DND-41 (cell line): Measurements from ENCODE around the gene DACT3.

Source experiments
- ATAC-seq: fragments of 200-7000 bp; cut with Tn5 transposase; 3 replicates; pipeline ENCODE4 v1.9.1; 2021; ENCODE audit warnings: low read depth; ENCODE audit not compliant: insufficient read depth
- DNase-seq: peaks from one replicate; pipeline ENCODE4 v3.0.0-alpha.2; 2020
- H2AFZ ChIP-seq: 2 replicates; pipeline ENCODE4 v1.6.0; 2012; ENCODE audit warnings: low read depth, low read length
- H3K27ac ChIP-seq: 2 replicates; pipeline ENCODE4 v1.5.1; 2012; ENCODE audit warnings: low read length, inconsistent platforms
- H3K27me3 ChIP-seq: fragments of 200-600 bp; sonication (generic); 2 replicates; pipeline ENCODE4 v1.6.0; 2012; ENCODE audit warnings: low read length, mild to moderate bottlenecking, inconsistent platforms; ENCODE audit not compliant: insufficient read depth, poor library complexity
- H3K36me3 ChIP-seq: 2 replicates; pipeline ENCODE4 v1.5.1; 2012; ENCODE audit warnings: low read length, inconsistent platforms; ENCODE audit not compliant: insufficient read depth
- H3K4me1 ChIP-seq: 2 replicates; pipeline ENCODE4 v1.5.1; 2012; ENCODE audit warnings: mild to moderate bottlenecking, low read length; ENCODE audit not compliant: insufficient read depth
- H3K4me2 ChIP-seq: 2 replicates; pipeline ENCODE4 v1.6.0; 2012; ENCODE audit warnings: mild to moderate bottlenecking, moderate library complexity, low read length, inconsistent platforms; ENCODE audit not compliant: insufficient read depth
- H3K4me3 ChIP-seq, 2 experiments: fragments of 200-600 bp in 1 of 2; shearing (Covaris generic) in 1 of 2; 2 replicates each; pipeline ENCODE4 v1.5.1; 2012 to 2016; ENCODE audit warnings: inconsistent platforms in 2 of 2, low read length in 2 of 2, mild to moderate bottlenecking in 2 of 2, low read depth in 1 of 2, moderate library complexity in 1 of 2
- H3K79me2 ChIP-seq: 2 replicates; pipeline ENCODE4 v1.6.0; 2012; ENCODE audit warnings: low read length, inconsistent platforms; ENCODE audit not compliant: insufficient read depth
- H3K9ac ChIP-seq: 2 replicates; pipeline ENCODE4 v1.6.0; 2012; ENCODE audit warnings: low read depth, mild to moderate bottlenecking, inconsistent platforms, low read length, moderate library complexity
- H3K9me3 ChIP-seq: 2 replicates; pipeline ENCODE4 v1.5.1; 2012; ENCODE audit warnings: low read length, moderate library complexity, mild to moderate bottlenecking, inconsistent platforms; ENCODE audit not compliant: insufficient read depth, severe bottlenecking
- H4K20me1 ChIP-seq: 2 replicates; pipeline ENCODE4 v1.6.0; 2012; ENCODE audit warnings: low read length; ENCODE audit not compliant: insufficient read depth
- EZH2 ChIP-seq: IDR thresholded peaks from 3 replicates; pipeline ENCODE4 v1.6.1; 2012; ENCODE audit warnings: borderline replicate concordance, low read depth, mild to moderate bottlenecking, moderate library complexity, low read length, inconsistent platforms; ENCODE audit not compliant: severe bottlenecking
- TF ChIP-seq, protein P1 (sequence below): IDR thresholded peaks from 2 replicates; pipeline ENCODE4 v1.5.1; 2012; ENCODE audit warnings: borderline replicate concordance, low read length, moderate library complexity, mild to moderate bottlenecking; ENCODE audit not compliant: poor library complexity, severe bottlenecking; ENCODE audit errors: extremely low read depth

Gene DACT3, protein sequence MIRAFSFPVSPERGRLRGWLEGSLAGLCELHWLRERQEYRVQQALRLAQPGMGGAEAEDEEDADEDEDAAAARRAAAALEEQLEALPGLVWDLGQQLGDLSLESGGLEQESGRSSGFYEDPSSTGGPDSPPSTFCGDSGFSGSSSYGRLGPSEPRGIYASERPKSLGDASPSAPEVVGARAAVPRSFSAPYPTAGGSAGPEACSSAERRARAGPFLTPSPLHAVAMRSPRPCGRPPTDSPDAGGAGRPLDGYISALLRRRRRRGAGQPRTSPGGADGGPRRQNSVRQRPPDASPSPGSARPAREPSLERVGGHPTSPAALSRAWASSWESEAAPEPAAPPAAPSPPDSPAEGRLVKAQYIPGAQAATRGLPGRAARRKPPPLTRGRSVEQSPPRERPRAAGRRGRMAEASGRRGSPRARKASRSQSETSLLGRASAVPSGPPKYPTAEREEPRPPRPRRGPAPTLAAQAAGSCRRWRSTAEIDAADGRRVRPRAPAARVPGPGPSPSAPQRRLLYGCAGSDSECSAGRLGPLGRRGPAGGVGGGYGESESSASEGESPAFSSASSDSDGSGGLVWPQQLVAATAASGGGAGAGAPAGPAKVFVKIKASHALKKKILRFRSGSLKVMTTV

DNA sequence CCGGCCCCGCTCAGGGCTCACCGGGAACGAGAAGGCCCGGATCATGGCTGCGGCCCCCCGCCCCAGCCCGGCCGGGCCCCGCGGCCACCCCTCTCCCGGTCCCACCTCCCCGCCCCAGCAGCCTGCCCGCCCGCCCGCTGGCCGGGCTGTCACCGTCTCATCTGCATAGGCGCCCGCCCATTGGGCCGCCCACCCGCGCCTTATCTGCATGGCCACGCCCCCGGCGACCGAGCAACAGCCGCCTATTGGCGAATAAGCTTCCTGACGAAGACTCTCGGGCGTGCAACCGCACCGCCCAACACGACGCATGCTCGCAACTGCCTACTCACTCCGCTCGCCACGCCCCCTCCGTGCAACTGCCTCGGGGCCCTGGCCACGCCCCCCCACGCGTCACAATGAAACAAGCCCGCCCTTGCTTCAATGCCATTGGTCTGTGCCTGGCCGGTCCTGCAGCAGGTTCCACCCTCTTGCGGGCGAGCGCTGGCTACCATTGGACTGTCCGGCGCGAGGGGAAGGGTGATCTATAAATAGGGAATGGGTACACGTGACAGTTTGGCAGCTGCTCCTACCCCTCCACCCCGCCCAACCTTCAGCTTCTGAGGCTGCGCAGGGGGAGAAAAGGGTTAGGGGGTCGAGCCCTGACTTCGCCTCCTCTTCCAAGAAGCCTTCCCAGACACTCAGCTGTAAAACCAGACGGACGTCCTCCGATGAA is at the start of gene DACT3:
TSS of gene DACT3 (minus strand) at position 163 of the 712 bp plus-strand sequence. CDS start at position 45, 118 bp downstream.
- peak; percentile 88 for ATAC-seq
- Histone ChIP-seq H2AFZ (peak within 1 kb of the TSS; percentile 67), H3K27ac (peak within 1 kb of the TSS; percentile 73)

DNA sequence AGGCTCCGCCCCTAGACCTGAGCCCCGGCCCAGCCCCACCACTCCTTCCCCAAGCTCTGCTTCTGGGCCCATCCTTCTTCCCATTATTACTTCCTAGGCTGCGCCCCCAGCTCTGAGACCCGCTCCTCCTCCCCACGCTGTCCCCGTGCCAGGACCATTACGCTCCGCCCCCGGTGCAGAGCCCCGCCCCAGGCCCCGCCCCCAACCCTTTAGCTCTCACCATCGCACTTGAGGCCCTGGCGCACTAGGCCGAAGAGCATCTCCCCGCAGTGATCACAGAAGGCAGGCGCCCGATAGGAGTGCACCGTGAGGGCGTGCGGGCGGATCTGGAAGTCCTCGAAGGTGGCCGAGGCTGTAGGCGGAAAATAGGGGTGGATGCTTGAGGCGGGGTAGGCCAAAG is 49.7 kb upstream of the DACT3 start:
- Histone ChIP-seq H3K27me3 (no peaks in the 10 kb centered on the region), H2AFZ (no peak overlapping the region), H3K4me1 (peaks cover 23% of the 10 kb centered on the region), H3K9me3 (no peaks in the 10 kb centered on the region), H3K36me3 (peaks cover 65% of the 10 kb centered on the region), H3K4me3 (no peak overlapping the region), H3K9ac (no peak overlapping the region), H3K4me2 (no peak overlapping the region), H3K79me2 (peaks cover 38% of the 10 kb centered on the region), H3K27ac (no peak overlapping the region), H4K20me1 (peaks cover 18% of the 10 kb centered on the region; the same call in 1 of the 2 replicates)
- ATAC-seq (no peak), DNase-seq (peak; percentile 25)
- TF ChIP-seq EZH2, result no peak
- TF ChIP-seq, protein P1, sequence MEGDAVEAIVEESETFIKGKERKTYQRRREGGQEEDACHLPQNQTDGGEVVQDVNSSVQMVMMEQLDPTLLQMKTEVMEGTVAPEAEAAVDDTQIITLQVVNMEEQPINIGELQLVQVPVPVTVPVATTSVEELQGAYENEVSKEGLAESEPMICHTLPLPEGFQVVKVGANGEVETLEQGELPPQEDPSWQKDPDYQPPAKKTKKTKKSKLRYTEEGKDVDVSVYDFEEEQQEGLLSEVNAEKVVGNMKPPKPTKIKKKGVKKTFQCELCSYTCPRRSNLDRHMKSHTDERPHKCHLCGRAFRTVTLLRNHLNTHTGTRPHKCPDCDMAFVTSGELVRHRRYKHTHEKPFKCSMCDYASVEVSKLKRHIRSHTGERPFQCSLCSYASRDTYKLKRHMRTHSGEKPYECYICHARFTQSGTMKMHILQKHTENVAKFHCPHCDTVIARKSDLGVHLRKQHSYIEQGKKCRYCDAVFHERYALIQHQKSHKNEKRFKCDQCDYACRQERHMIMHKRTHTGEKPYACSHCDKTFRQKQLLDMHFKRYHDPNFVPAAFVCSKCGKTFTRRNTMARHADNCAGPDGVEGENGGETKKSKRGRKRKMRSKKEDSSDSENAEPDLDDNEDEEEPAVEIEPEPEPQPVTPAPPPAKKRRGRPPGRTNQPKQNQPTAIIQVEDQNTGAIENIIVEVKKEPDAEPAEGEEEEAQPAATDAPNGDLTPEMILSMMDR, result no peak

More for the DNA sequence above, at the start of gene DACT3:
- Histone ChIP-seq H3K9ac (peak within 1 kb of the TSS; percentile 55), H3K36me3 (no peaks in the 10 kb centered on the region), H3K9me3 (no peaks in the 10 kb centered on the region), H3K4me1 (peaks cover 30% of the 10 kb centered on the region), H3K27me3 (peaks cover 22% of the 10 kb centered on the region), H3K4me2 (peak within 1 kb of the TSS; percentile 98), H3K79me2 (no peaks in the 10 kb centered on the region), H3K4me3 (peak within 1 kb of the TSS; percentile 28 to 62; a peak in 3 of 4 replicates), H4K20me1 (peaks cover 15% of the 10 kb centered on the region; the same call in 1 of the 2 replicates)
- peak; percentile 100 for DNase-seq
- TF ChIP-seq, protein P1, result no peak
- no peak for TF ChIP-seq EZH2

DNA sequence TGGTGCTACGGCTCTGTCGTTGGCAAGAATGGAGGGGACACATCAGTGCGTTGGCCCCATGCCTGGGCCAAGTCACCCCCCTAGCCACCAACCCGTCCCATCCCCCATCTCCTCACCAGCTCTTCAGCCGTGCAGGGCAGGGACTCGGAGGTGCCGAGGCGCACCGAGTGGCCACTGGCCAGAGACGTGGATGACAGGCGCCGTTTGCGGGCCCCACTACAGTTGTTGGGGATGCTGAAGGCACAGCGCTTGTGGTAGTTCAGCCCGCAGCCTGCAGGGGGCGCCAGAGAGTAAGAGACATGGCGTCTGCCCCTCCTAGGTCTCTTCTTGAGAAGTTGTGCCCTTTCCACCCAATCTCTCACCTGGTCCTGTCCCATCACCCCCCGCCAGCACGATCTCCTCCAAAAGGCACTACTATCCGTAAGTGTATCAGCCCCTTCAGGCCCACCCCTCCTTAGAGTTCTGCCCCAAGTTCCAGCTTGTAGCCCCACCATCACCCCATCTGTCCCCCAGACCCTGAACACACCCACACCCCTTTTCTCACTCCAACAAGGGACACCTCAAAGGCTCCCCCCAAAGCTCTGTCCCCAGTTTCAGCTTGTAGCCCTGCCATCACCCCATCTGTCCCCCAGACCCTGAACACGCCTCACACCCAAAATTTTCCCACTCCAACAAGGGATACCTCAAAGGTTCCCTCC is 43.5 kb upstream of the DACT3 start:
- TF ChIP-seq, protein P1, result peak; percentile 95
- TF ChIP-seq EZH2, result no peak
- Histone ChIP-seq H3K27me3 (no peaks in the 10 kb centered on the region), H3K9me3 (no peaks in the 10 kb centered on the region), H3K4me3 (no peak overlapping the region), H3K9ac (no peak overlapping the region), H3K4me1 (no peaks in the 10 kb centered on the region), H4K20me1 (peaks cover 21% of the 10 kb centered on the region), H3K27ac (peak overlapping the region; percentile 39; the same call in 1 of the 2 replicates), H2AFZ (no peak overlapping the region), H3K36me3 (peaks cover 88% of the 10 kb centered on the region), H3K4me2 (no peak overlapping the region), H3K79me2 (peaks cover 8% of the 10 kb centered on the region)
- ATAC-seq (peak; percentile 86), DNase-seq (peak; percentile 81)
